Adrenal gland (tissue), 5 donors: ENCODE results near the gene SLC1A7.

Experiments
- POLR2A ChIP-seq, 2 donors: fragments of 450-650 bp; IDR thresholded peaks; one replicate each; pipeline ENCODE4 v1.6.1; 2017; ENCODE audit warnings: antibody characterized with exemption in 2 of 2, mild to moderate bottlenecking in 2 of 2, moderate library complexity in 1 of 2
- TF ChIP-seq, protein P1 (sequence below), 6 experiments: fragments of 450-650 bp in 4 of 6; fragments of 200-600 bp in 2 of 6; sonication (generic) in 1 of 6; IDR thresholded peaks; 1 replicate in 5 of 6; 2 replicates in 1 of 6; pipeline versions ENCODE4 v1.5.1 to v1.8.0; 2016 to 2021; ENCODE audit warnings: antibody characterized with exemption in 6 of 6, mild to moderate bottlenecking in 2 of 6, moderate library complexity in 1 of 6
- donor health status: DM: no; HTN: no; CAD: no.

DNA sequence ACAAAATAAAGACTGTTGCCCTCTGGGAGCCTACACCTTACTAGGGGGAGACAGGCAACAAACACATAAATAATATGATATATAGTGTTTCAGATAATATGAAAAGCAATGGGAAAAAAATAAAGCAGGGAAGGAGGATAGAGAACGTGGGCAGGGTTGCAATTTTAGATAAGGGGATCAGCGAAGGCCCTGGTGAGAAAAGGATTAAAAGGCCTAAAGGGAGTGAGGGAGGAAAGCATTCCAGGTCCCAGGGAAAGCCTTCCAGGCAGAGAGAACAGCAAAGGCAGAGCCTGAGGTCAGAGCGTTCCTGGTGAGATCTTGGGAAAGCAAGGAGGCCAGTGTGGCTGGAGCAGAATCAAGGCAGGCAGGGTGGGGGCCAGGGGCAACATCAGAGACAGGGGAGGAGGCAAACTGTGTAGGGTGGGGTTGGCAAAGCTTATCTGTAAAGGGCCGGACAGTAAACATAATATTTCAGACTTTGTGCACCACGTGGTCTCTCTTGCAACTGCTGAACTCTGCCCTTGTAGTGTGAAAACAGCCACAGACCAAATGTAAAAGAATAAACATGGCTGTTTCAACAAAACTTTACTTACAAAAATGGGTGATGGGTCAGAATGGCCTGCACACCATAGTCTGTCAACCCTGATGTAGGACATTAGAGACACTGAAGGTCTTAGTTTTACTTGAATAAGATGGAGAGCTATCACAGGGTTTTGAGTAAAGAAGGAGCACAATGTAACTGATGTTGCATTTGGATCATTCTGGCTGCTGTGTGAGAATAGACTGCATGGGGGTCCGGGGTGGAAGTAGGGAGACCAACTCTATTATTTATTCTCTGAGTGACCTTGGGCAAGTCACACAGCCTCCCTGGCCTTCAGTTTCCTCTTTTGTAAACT, 40.9 kb upstream of the SLC1A7 start:
- no peak for TF ChIP-seq POLR2A (IDR thresholded peaks at IDR 0.05)
- TF ChIP-seq, protein P1, sequence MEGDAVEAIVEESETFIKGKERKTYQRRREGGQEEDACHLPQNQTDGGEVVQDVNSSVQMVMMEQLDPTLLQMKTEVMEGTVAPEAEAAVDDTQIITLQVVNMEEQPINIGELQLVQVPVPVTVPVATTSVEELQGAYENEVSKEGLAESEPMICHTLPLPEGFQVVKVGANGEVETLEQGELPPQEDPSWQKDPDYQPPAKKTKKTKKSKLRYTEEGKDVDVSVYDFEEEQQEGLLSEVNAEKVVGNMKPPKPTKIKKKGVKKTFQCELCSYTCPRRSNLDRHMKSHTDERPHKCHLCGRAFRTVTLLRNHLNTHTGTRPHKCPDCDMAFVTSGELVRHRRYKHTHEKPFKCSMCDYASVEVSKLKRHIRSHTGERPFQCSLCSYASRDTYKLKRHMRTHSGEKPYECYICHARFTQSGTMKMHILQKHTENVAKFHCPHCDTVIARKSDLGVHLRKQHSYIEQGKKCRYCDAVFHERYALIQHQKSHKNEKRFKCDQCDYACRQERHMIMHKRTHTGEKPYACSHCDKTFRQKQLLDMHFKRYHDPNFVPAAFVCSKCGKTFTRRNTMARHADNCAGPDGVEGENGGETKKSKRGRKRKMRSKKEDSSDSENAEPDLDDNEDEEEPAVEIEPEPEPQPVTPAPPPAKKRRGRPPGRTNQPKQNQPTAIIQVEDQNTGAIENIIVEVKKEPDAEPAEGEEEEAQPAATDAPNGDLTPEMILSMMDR (IDR thresholded peaks at IDR 0.05), result no peak
